Measurements from ENCODE around the gene GASK1A. TPM values are rescaled to one million over a fixed set of nuclear protein-coding genes. Genes with fewer than 3 reads are reported as not detected.

The GASK1A gene
- total and polyA plus RNA-seq, 2 donors (not counting 1 experiment from before 2014, with no cell fraction given), result 0.14 to 1.8 TPM

DNA sequence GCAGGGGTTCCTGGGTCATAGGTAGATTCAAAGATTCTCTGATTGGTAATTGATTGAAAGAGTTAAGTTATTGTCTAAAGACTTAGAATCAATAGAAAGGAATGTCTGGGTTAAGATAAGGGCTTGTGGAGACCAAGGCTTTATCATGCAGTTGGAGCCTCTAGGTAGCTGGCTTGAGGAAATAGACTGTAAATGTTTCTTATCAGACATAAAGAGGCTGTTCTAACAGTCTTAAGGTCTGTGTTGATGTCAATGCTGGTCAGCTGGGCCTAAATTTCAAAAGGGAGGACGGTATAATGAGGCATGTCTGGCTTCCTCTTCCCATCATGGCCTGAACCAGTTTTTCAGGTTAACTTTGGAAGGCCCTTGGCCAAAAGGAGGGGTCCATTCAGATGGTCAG is 48.9 kb downstream of the GASK1A start:
- TF ChIP-seq CTCF (conservative IDR thresholded peaks at IDR 0.05 in 1 of 2, IDR thresholded peaks at IDR 0.05 in 1 of 2; ENCODE audit: low read depth in 1 of 2, low read length in 2 of 2) (no peak), EZH2 (IDR thresholded peaks at IDR 0.05; ENCODE audit: low read length, missing control alignments) (no peak)
- Histone ChIP-seq H3K36me3 (ENCODE audit: control insufficient read depth, insufficient read depth, low read length) (no peaks in the 10 kb centered on the region), H3K4me2 (ENCODE audit: extremely low read depth, insufficient read depth, low read length) (no peak overlapping the region), H3K9ac (ENCODE audit: insufficient read depth, low read length) (no peak overlapping the region), H3K79me2 (ENCODE audit: control insufficient read depth, insufficient read depth, low read length) (no peaks in the 10 kb centered on the region), H3K4me3 (replicated peaks in 1 of 4; ENCODE audit: control extremely low read depth in 1 of 4, insufficient read depth in 1 of 4, low read depth in 3 of 4, low read length in 4 of 4) (no peak overlapping the region), H3K4me1 (ENCODE audit: control insufficient read depth, extremely low read depth, insufficient read depth, low read length) (no peaks in the 10 kb centered on the region), H4K20me1 (ENCODE audit: control insufficient read depth, extremely low read depth, insufficient read depth, low read length) (no peaks in the 10 kb centered on the region), H2AFZ (ENCODE audit: low read length) (no peak overlapping the region), H3K27me3 (ENCODE audit: control insufficient read depth, insufficient read depth, low read length) (no peaks in the 10 kb centered on the region), H3K9me3 (ENCODE audit: control insufficient read depth, insufficient read depth, low read depth, low read length) (no peaks in the 10 kb centered on the region), H3K27ac (ENCODE audit: insufficient read depth, low read length) (no peak overlapping the region)
- no peak for DNase-seq (ENCODE audit: low read depth in 2 of 2)

DNA sequence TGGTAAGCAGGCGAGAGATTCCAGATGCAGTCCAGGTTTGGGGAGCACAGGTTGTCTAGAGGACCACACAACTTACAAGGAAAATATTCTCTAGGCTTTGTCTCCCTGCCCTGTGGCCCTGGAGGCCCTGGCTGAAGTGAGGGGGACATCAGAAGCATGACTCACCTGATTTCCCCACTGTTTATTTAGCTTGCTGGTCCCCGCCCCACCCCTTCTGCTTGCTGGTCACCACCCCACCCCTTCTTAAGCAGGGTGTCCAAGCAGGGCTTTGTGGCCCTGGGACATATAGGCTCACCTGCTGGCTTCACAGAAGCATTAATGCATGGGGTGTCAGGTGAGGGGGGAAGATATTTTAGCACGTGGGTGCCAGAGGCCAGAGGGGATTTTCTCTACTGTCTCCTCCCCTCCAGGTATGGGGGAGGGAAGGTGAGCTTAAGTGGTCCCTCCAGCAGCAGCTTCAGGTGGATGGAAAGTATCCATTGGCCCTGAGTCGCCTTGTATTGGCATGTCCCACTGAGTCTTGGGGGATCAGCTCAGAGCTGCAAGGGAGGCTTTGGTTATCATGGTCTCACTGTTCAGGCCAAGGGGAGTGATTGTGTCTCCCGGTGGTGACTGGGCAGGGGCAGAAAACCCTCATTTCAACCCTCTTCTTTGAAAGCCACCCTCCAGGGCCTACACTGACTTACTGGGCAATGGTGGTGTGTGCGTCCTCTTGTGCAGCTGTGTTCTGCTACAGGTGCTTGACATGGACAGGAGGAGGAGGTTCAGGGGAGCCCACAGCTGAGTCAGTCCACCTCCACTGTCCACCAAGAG is 49.8 kb downstream of the GASK1A start:
- DNase-seq (ENCODE audit: low read depth in 2 of 2), result peak in 1 of 2 donors; percentile 23
- no peak overlapping the region for H3K4me2 ChIP-seq (ENCODE audit: extremely low read depth, insufficient read depth, low read length)
- no peak overlapping the region for H3K27ac ChIP-seq (ENCODE audit: insufficient read depth, low read length)
- TF ChIP-seq CTCF (conservative IDR thresholded peaks at IDR 0.05 in 1 of 2, IDR thresholded peaks at IDR 0.05 in 1 of 2; ENCODE audit: low read depth in 1 of 2, low read length in 2 of 2), result no peak
- no peak for TF ChIP-seq EZH2 (IDR thresholded peaks at IDR 0.05; ENCODE audit: low read length, missing control alignments)
- H3K4me1 ChIP-seq (ENCODE audit: control insufficient read depth, extremely low read depth, insufficient read depth, low read length), result no peaks in the 10 kb centered on the region
- no peak overlapping the region for H3K9ac ChIP-seq (ENCODE audit: insufficient read depth, low read length)
- H4K20me1 ChIP-seq (ENCODE audit: control insufficient read depth, extremely low read depth, insufficient read depth, low read length), result no peaks in the 10 kb centered on the region
- H2AFZ ChIP-seq (ENCODE audit: low read length), result no peak overlapping the region
- no peaks in the 10 kb centered on the region for H3K27me3 ChIP-seq (ENCODE audit: control insufficient read depth, insufficient read depth, low read length)
- no peak overlapping the region for H3K4me3 ChIP-seq (replicated peaks in 1 of 4; ENCODE audit: control extremely low read depth in 1 of 4, insufficient read depth in 1 of 4, low read depth in 3 of 4, low read length in 4 of 4)
- no peaks in the 10 kb centered on the region for H3K79me2 ChIP-seq (ENCODE audit: control insufficient read depth, insufficient read depth, low read length)
- no peaks in the 10 kb centered on the region for H3K36me3 ChIP-seq (ENCODE audit: control insufficient read depth, insufficient read depth, low read length)
- no peaks in the 10 kb centered on the region for H3K9me3 ChIP-seq (ENCODE audit: control insufficient read depth, insufficient read depth, low read depth, low read length)

GRCh38 chr3:43030162-43030935 is 51.2 kb downstream of the GASK1A start:
- no peaks in the 10 kb centered on the region for H3K27me3 ChIP-seq (ENCODE audit: control insufficient read depth, insufficient read depth, low read length)
- H3K9ac ChIP-seq (ENCODE audit: insufficient read depth, low read length), result no peak overlapping the region
- no peak for DNase-seq (ENCODE audit: low read depth in 2 of 2)
- no peak for TF ChIP-seq EZH2 (IDR thresholded peaks at IDR 0.05; ENCODE audit: low read length, missing control alignments)
- TF ChIP-seq CTCF (conservative IDR thresholded peaks at IDR 0.05 in 1 of 2, IDR thresholded peaks at IDR 0.05 in 1 of 2; ENCODE audit: low read depth in 1 of 2, low read length in 2 of 2), result no peak
- H3K4me3 ChIP-seq (replicated peaks in 1 of 4; ENCODE audit: control extremely low read depth in 1 of 4, insufficient read depth in 1 of 4, low read depth in 3 of 4, low read length in 4 of 4), result no peak overlapping the region
- H3K79me2 ChIP-seq (ENCODE audit: control insufficient read depth, insufficient read depth, low read length), result no peaks in the 10 kb centered on the region
- no peak overlapping the region for H3K27ac ChIP-seq (ENCODE audit: insufficient read depth, low read length)
- H3K4me2 ChIP-seq (ENCODE audit: extremely low read depth, insufficient read depth, low read length), result no peak overlapping the region
- H3K36me3 ChIP-seq (ENCODE audit: control insufficient read depth, insufficient read depth, low read length), result no peaks in the 10 kb centered on the region
- H3K9me3 ChIP-seq (ENCODE audit: control insufficient read depth, insufficient read depth, low read depth, low read length), result no peaks in the 10 kb centered on the region
- no peak overlapping the region for H2AFZ ChIP-seq (ENCODE audit: low read length)
- H4K20me1 ChIP-seq (ENCODE audit: control insufficient read depth, extremely low read depth, insufficient read depth, low read length), result no peaks in the 10 kb centered on the region
- no peaks in the 10 kb centered on the region for H3K4me1 ChIP-seq (ENCODE audit: control insufficient read depth, extremely low read depth, insufficient read depth, low read length)

All from fibroblast of lung (primary cell).